Cardiac fibroblast (primary cell): ENCODE results near the gene HK1.

Experiments used
- DNase-seq, 2 donors: peaks; one replicate each; pipeline versions ENCODE4 v3.0.0 to v3.0.0-alpha.2; 2010; ENCODE audit warnings: low read depth in 2 of 2
- H3K4me3 ChIP-seq, 2 donors: replicated peaks in 1 of 2; 1 replicate in 1 of 2; 2 replicates in 1 of 2; pipeline ENCODE4 v1.5.1; 2011; ENCODE audit warnings: low read depth in 2 of 2, low read length in 2 of 2, mild to moderate bottlenecking in 2 of 2, moderate library complexity in 1 of 2
- TF ChIP-seq, protein P1 (sequence below): IDR thresholded peaks from one replicate; pipeline ENCODE4 v1.5.1; 2011; ENCODE audit warnings: low read depth, mild to moderate bottlenecking, low read length, inconsistent platforms

The HK1 gene

DNA sequence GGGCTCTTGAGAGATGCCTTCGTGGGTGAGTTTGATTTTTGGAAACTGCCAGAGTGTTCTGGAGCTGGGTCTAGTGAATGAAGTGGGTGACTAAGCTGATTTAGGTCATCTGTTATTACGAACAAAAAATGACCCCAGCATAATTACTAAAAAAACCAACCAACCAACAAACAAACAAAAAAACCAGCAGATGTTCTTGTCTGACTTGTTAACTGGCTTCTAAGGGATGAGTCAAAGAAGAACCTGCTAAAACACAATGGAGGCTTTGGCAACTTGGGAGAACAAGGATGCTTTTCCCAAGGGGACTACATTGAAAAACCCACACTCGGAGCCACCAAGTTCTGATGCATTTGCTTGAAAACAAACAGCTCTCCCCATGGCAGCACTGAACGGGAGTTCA is 126.9 kb downstream of the HK1 start:
- H3K4me3 ChIP-seq, result no peak overlapping the region
- TF ChIP-seq, protein P1, sequence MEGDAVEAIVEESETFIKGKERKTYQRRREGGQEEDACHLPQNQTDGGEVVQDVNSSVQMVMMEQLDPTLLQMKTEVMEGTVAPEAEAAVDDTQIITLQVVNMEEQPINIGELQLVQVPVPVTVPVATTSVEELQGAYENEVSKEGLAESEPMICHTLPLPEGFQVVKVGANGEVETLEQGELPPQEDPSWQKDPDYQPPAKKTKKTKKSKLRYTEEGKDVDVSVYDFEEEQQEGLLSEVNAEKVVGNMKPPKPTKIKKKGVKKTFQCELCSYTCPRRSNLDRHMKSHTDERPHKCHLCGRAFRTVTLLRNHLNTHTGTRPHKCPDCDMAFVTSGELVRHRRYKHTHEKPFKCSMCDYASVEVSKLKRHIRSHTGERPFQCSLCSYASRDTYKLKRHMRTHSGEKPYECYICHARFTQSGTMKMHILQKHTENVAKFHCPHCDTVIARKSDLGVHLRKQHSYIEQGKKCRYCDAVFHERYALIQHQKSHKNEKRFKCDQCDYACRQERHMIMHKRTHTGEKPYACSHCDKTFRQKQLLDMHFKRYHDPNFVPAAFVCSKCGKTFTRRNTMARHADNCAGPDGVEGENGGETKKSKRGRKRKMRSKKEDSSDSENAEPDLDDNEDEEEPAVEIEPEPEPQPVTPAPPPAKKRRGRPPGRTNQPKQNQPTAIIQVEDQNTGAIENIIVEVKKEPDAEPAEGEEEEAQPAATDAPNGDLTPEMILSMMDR, result no peak
- peak; percentile 42 to 85 for DNase-seq

DNA sequence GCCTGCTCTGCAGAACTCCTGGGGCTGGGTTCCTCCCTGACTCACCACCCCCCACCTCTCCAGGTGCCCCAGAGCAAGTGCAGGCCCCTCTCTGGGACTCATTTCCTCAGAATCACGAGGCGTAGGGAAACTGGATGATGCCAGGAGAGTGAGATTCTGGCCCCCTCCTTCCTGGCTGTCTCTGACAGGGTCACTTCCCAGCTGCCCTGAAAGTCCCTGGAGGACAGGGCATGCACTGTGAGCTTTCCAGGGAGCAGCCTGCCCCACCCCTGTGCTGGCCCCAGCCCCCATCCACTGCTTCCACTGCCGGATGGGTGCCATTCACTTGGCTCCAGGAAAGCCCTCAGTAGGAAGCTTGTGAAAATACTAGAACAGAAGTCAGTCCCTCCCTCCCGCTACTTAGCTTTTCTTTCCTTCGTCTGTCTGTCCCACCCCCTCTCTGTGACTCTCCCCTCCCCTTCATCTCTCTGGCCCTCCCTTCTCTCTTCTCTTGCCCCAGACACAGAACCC is 128.1 kb downstream of the HK1 start:
- DNase-seq, result peak in 1 of 2 donors; percentile 88
- TF ChIP-seq, protein P1, result no peak
- no peak overlapping the region for H3K4me3 ChIP-seq

DNA sequence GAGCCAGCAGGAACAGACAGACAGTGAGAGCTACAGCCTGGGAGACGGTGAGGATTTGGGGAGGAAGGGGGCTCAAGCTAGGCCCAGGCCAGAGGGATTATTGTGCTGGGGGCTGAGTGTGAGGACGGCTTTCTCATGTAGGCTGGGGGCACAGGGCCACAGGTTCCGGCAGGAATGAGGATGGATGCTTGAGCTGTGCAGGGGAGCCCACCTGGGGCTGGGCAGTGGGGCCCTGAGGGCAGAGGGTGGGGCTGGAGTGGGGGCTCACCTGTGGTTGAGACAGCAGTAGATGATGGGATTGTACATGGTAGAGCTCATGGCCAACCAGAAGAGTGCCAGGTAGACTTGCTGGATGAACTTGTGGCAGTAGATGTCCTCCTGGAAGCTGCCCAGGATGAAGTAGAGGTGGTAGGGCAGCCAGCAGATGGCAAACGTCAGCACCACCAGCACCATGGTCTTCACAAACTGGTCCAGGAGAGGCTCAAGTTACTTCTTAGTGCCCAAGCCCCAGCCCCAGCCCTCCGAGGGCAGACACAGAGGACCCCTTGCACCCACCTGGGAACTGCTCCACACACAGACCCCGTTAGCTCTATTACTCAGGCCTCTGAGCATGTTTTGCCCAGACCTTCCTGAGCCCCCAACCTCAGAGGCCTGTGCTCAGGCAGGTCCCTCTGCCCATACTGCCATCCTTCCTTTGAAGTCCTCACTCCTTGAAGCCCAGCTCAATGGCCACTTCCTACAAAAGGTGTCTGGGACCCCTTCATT is 128.7 kb downstream of the HK1 start:
- TF ChIP-seq, protein P1, result no peak
- DNase-seq, result no peak
- H3K4me3 ChIP-seq, result peak overlapping the region in 1 of 2 donors; percentile 28

DNA sequence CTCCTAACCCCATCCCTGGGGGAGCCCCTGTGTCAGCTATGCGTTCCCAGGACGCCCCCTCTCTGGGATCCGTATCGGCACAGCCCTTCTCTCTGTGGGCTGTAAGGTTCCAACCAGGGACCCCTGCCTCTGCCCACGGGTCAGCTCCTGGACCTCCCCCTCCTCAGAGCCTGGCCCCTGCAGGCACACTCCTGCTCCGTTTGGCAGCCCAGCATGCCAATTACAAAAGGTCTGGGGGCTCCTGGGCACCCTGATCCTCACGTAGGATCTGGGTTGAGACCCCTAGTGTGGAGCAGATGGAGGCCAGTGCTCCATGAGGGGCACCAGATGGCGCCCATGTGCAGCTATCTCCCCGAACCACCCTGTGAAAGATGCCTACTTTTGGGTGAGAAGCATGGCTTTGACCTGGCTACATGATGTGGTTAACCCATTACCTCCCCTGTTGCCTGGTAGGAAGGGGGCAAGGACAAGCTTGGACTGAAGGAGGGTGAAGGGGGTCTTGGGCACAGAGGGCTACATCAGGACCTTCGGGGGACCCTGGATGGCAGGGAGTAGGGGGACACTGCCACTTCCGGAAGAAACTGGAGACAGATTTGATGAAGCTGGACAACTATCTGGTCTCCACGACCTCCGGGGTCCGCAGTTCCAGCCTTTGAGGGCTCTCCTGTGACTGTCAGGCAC is 129.5 kb downstream of the HK1 start:
- H3K4me3 ChIP-seq, result peak overlapping the region in 1 of 2 donors; percentile 28
- TF ChIP-seq, protein P1, result peak; percentile 23
- no peak for DNase-seq

DNA sequence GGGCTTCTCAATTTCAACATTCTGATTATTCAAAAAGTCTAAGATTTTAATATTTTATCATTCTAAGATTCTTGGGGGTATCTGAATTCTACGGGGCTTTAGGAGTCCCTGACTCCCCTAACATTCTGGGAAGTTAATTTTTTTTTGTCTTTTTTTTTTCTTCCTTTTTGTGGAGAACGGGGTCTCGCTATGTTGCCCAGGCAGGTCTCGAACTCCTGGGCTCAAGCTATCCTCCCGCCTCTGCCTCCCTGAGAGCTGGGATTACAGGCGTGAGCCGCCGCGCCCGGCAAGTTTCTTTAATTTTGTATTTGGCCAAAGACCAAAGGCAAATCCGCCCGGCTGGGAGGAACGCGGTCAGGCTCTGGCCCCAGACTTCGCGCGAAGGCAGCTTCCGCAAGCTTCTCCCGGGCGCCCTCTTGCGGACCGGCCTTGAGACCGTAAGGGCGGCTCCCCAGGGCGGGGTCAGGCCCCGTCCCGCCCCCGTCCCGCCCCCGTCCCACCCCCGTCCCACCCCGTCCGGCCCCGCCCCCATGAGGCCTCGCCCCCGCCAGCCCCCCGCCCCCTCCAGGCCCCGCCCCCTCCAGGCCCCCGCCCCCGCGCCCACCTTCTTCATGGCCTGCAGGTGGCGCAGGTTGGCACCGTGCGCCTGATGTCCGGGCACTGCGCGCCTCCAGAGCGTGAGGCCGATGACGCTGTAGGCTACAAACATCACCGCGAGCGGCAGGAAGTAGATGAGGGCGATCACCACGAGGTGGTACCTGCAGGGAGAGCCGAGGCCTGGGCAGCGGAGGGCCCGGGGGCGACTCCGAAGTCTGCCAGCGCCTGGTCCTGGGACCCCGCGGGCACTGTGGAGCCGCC is 130.3 kb downstream of the HK1 start:
- peak; percentile 96 to 98 for DNase-seq
- peak overlapping the region; percentile 35 to 37 for H3K4me3 ChIP-seq
- TF ChIP-seq, protein P1, result peak; percentile 72

DNA sequence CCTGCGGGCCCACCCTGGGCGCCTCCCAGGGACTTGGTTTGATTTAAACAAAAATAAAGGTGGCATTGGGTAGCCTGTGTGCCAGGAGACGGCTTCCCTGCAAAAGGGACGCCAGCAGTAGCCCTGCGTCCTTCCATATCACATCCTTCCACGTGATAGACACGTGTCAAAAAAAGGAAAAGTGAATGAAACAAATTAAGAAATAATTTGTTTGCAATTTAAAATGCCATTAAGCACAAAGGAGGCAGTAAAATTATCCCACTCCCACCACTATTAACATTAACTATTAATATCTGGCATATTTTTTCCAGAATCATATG is 130.8 kb downstream of the HK1 start:
- H3K4me3 ChIP-seq, result peak overlapping the region; percentile 35 to 37
- TF ChIP-seq, protein P1, result no peak
- DNase-seq, result no peak
